ENCODE results near the gene DOCK10.

GRCh38 chr2:224793946-224794345 is 248.3 kb downstream of the DOCK10 start:
- TF ChIP-seq CTCF (conservative IDR thresholded peaks at IDR 0.05) (no peak), EZH2 (IDR thresholded peaks at IDR 0.05; ENCODE audit: low read depth) (no peak)

Measured in PC-9 (cell line).